ENCODE measurements around the gene CDH13. TPM values are rescaled to one million over a fixed set of nuclear protein-coding genes. Genes with fewer than 3 reads are reported as not detected.

CDH13 gene
- total and polyA plus RNA-seq, 2 experiments from 2014 or later = 1.2 to 1.5 TPM

GRCh38 chr16:83205896-83206295, 579.1 kb downstream of the CDH13 start:
- WGBS (ENCODE audit: low lambda C conversion rate, missing lambda C conversion rate) = 73% methylated on average over 6 of the region's 6 CpGs

GRCh38 chr16:83206426-83206825, 579.7 kb downstream of the CDH13 start:
- Histone ChIP-seq H3K27ac (no peak overlapping the region), H3K79me2 (no peaks in the 10 kb centered on the region), H3K9me3 (ENCODE audit: low read depth) (no peaks in the 10 kb centered on the region), H3K4me2 (no peak overlapping the region), H2AFZ (no peak overlapping the region), H4K20me1 (ENCODE audit: insufficient read depth, poor library complexity, severe bottlenecking) (no peaks in the 10 kb centered on the region), H3K4me1 (ENCODE audit: insufficient read depth) (no peaks in the 10 kb centered on the region), H3K4me3 (no peak overlapping the region), H3K27me3 (no peaks in the 10 kb centered on the region), H3K36me3 (replicated peaks; ENCODE audit: insufficient read depth, low read depth) (no peaks in the 10 kb centered on the region), H3K9me2 (replicated peaks; ENCODE audit: insufficient read depth) (no peaks in the 10 kb centered on the region)
- TF ChIP-seq EZH2phosphoT487 (IDR thresholded peaks at IDR 0.05; ENCODE audit: low read depth, severe bottlenecking, unreplicated experiment) (no peak), CTCF (IDR thresholded peaks at IDR 0.05; ENCODE audit: poor library complexity) (no peak), EZH2 (IDR thresholded peaks at IDR 0.05; ENCODE audit: borderline replicate concordance) (no peak)
- WGBS (ENCODE audit: low lambda C conversion rate, missing lambda C conversion rate) = 83% methylated on average over 5 of the region's 5 CpGs
- no peak for DNase-seq (ENCODE audit: low spot score)

More at GRCh38 chr16:83205896-83206295, 579.1 kb downstream of the CDH13 start:
- Histone ChIP-seq H4K20me1 (ENCODE audit: insufficient read depth, poor library complexity, severe bottlenecking) (no peaks in the 10 kb centered on the region), H3K27ac (no peak overlapping the region), H3K79me2 (no peaks in the 10 kb centered on the region), H2AFZ (no peak overlapping the region), H3K4me3 (no peak overlapping the region), H3K27me3 (no peaks in the 10 kb centered on the region), H3K36me3 (replicated peaks; ENCODE audit: insufficient read depth, low read depth) (no peaks in the 10 kb centered on the region), H3K4me2 (no peak overlapping the region), H3K9me3 (ENCODE audit: low read depth) (no peaks in the 10 kb centered on the region), H3K9me2 (replicated peaks; ENCODE audit: insufficient read depth) (no peaks in the 10 kb centered on the region), H3K4me1 (ENCODE audit: insufficient read depth) (no peaks in the 10 kb centered on the region)
- no peak for DNase-seq (ENCODE audit: low spot score)
- TF ChIP-seq EZH2phosphoT487 (IDR thresholded peaks at IDR 0.05; ENCODE audit: low read depth, severe bottlenecking, unreplicated experiment) (no peak), CTCF (IDR thresholded peaks at IDR 0.05; ENCODE audit: poor library complexity) (no peak), EZH2 (IDR thresholded peaks at IDR 0.05; ENCODE audit: borderline replicate concordance) (no peak)

- DNase-seq (ENCODE audit: low spot score) = no peak
- Histone ChIP-seq H3K4me1 (ENCODE audit: insufficient read depth) (no peaks in the 10 kb centered on the region), H3K9me2 (replicated peaks; ENCODE audit: insufficient read depth) (no peaks in the 10 kb centered on the region), H3K9me3 (ENCODE audit: low read depth) (no peaks in the 10 kb centered on the region), H2AFZ (no peak overlapping the region), H3K36me3 (replicated peaks; ENCODE audit: insufficient read depth, low read depth) (no peaks in the 10 kb centered on the region), H4K20me1 (ENCODE audit: insufficient read depth, poor library complexity, severe bottlenecking) (no peaks in the 10 kb centered on the region), H3K4me2 (no peak overlapping the region), H3K27ac (no peak overlapping the region), H3K4me3 (no peak overlapping the region), H3K27me3 (no peaks in the 10 kb centered on the region), H3K79me2 (no peaks in the 10 kb centered on the region)
- TF ChIP-seq EZH2phosphoT487 (IDR thresholded peaks at IDR 0.05; ENCODE audit: low read depth, severe bottlenecking, unreplicated experiment) = no peak
- TF ChIP-seq EZH2 (IDR thresholded peaks at IDR 0.05; ENCODE audit: borderline replicate concordance) = no peak
- TF ChIP-seq CTCF (IDR thresholded peaks at IDR 0.05; ENCODE audit: poor library complexity) = no peak
- WGBS (ENCODE audit: low lambda C conversion rate, missing lambda C conversion rate) = 71% methylated on average over 6 of the region's 6 CpGs
Observed at GRCh38 chr16:83211711-83212110, 584.9 kb downstream of the CDH13 start.

Measured in hepatocyte (in vitro differentiated cells).